HG03175 (cell line): ENCODE results near the gene AP5Z1.

Experiments used
- ATAC-seq: cut with Tn5 transposase; IDR thresholded peaks from one replicate; pipeline ENCODE4 v1.9.1; 2021; ENCODE audit warnings: mild to moderate bottlenecking, moderate library complexity; ENCODE audit not compliant: unreplicated experiment

Gene AP5Z1

GRCh38 chr7:4819560-4820404, 44.4 kb downstream of the AP5Z1 start:
- no peak for ATAC-seq

- no peak for ATAC-seq
Observed at GRCh38 chr7:4820405-4820966, 45.1 kb downstream of the AP5Z1 start.

GRCh38 chr7:4820967-4821471, 45.6 kb downstream of the AP5Z1 start:
- ATAC-seq, result no peak

GRCh38 chr7:4822677-4823076, 47.3 kb downstream of the AP5Z1 start:
- ATAC-seq, result no peak

GRCh38 chr7:4823441-4824119, 48.2 kb downstream of the AP5Z1 start:
- ATAC-seq, result no peak

- ATAC-seq, result no peak
Observed at GRCh38 chr7:4824120-4824775, 48.8 kb downstream of the AP5Z1 start.

- ATAC-seq, result no peak
Observed at GRCh38 chr7:4825081-4825480, 49.7 kb downstream of the AP5Z1 start.

- ATAC-seq, result no peak
Observed at GRCh38 chr7:4828720-4829383, 53.4 kb downstream of the AP5Z1 start.

- ATAC-seq, result no peak
Observed at GRCh38 chr7:4830176-4830575, 54.8 kb downstream of the AP5Z1 start.

GRCh38 chr7:4831723-4832495, 56.5 kb downstream of the AP5Z1 start:
- ATAC-seq, result no peak

- ATAC-seq, result no peak
Observed at GRCh38 chr7:4832711-4833110, 57.3 kb downstream of the AP5Z1 start.

- no peak for ATAC-seq
Observed at GRCh38 chr7:4833176-4833575, 57.8 kb downstream of the AP5Z1 start.

GRCh38 chr7:4833691-4834600, 58.5 kb downstream of the AP5Z1 start:
- no peak for ATAC-seq

- no peak for ATAC-seq
Observed at GRCh38 chr7:4834601-4835397, 59.4 kb downstream of the AP5Z1 start.

GRCh38 chr7:4835398-4836205, 60.2 kb downstream of the AP5Z1 start:
- ATAC-seq, result no peak

- ATAC-seq, result no peak
Observed at GRCh38 chr7:4836206-4836661, 60.8 kb downstream of the AP5Z1 start.
